Natural killer cell (primary cell): ENCODE results near the gene ZNF438. TPM values are rescaled to one million over a fixed set of nuclear protein-coding genes. Genes with fewer than 3 reads are reported as not detected.

Experiments
- ATAC-seq, 3 donors: fragments of 150-1000 bp in 2 of 3; fragments of 200-7000 bp in 1 of 3; cut with Tn5 transposase; 1 replicate in 1 of 3; 2 replicates in 2 of 3; pipeline ENCODE4 v1.10.0; 2021; ENCODE audit warnings: mild to moderate bottlenecking in 2 of 3, moderate library complexity in 2 of 3
- DNase-seq, 2 donors: peaks; one replicate each; pipeline versions ENCODE4 v3.0.0 to v3.0.0-alpha.2; 2013 to 2021; ENCODE audit warnings: mixed read lengths in 1 of 2
- H3K27ac ChIP-seq: one replicate; pipeline ENCODE4 v1.5.1; 2013; ENCODE audit warnings: mild to moderate bottlenecking, low read length
- H3K27me3 ChIP-seq: one replicate; pipeline ENCODE4 v1.6.1; 2013; ENCODE audit warnings: low read length; ENCODE audit not compliant: control insufficient read depth, insufficient read depth
- H3K36me3 ChIP-seq: one replicate; pipeline ENCODE4 v1.6.1; 2013; ENCODE audit warnings: low read length; ENCODE audit not compliant: control insufficient read depth, insufficient read depth
- H3K4me1 ChIP-seq: one replicate; pipeline ENCODE4 v1.6.1; 2013; ENCODE audit warnings: low read length; ENCODE audit not compliant: control insufficient read depth, insufficient read depth
- H3K4me3 ChIP-seq: one replicate; pipeline ENCODE4 v1.5.1; 2013; ENCODE audit warnings: low read length
- H3K9me3 ChIP-seq: one replicate; pipeline ENCODE4 v1.6.1; 2013; ENCODE audit warnings: low read length; ENCODE audit not compliant: control insufficient read depth, insufficient read depth
- H3K27ac Mint-ChIP-seq, 2 donors: one replicate each; pipeline ENCODE4 v1.8.0; 2022; ENCODE audit warnings: mild to moderate bottlenecking in 2 of 2, mixed read lengths in 2 of 2, moderate library complexity in 1 of 2
- H3K27me3 Mint-ChIP-seq, 2 donors: one replicate each; pipeline ENCODE4 v1.8.0; 2022; ENCODE audit warnings: low read depth in 2 of 2, mixed read lengths in 2 of 2
- H3K36me3 Mint-ChIP-seq: one replicate; pipeline ENCODE4 v1.8.0; 2022; ENCODE audit warnings: mixed read lengths
- H3K4me1 Mint-ChIP-seq, 2 donors: one replicate each; pipeline ENCODE4 v1.8.0; 2022; ENCODE audit warnings: mixed read lengths in 2 of 2
- H3K4me3 Mint-ChIP-seq: one replicate; pipeline ENCODE4 v1.8.0; 2022; ENCODE audit warnings: mild to moderate bottlenecking, moderate library complexity, mixed read lengths
- H3K9me3 Mint-ChIP-seq, 2 donors: one replicate each; pipeline ENCODE4 v1.8.0; 2022; ENCODE audit warnings: mixed read lengths in 2 of 2
- WGBS: methylation state at CpG from one replicate; pipeline ENCODE4 v1.1.7; 2013; ENCODE audit warnings: missing lambda C conversion rate; ENCODE audit not compliant: insufficient coverage; 5-methylcytosine and 5-hydroxymethylcytosine counted together
- intact Hi-C: fragments of 100-400 bp; cut with micrococcal nuclease; formaldehyde crosslinking; loops from one replicate; pipeline ENCODE4 v1.14.2; 2022
- total RNA-seq, 4 donors: library from RNA; stranded (reverse); fragments of 120-200 nt in 1 of 4; gene quantifications; one replicate each; pipeline versions ENCODE4 v1.2.3 to v1.2.4, GENCODE V29; 2013 to 2022
- TF ChIP-seq, protein P1 (sequence below): fragments of 200-600 bp; IDR thresholded peaks from one replicate; pipeline ENCODE4 v1.8.0; 2022; ENCODE audit warnings: antibody characterized with exemption

Gene ZNF438
- total RNA-seq, 3 donors from 2014 or later (not counting 1 experiment from before 2014, with no cell fraction given), result 2.2 to 3.7 (median 3.7) TPM

DNA sequence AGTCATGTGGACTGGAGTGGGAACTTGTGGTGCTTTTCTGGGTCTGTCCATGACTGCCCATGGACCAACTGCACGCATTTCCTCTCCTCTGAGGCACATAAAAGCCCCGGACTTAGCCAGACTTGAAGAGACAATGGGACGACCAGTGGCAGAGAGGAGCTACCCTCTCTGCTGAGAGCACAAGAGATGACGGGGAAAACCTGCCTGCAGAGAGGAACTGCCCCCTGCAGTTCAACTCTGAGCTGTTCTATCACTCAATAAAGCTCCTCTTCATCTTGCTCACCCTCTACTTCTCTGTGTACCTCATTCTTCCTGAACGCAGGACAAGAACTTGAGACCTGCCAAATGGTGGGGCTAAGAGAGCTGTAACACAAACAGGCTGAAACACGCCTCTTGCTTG lies 184.5 kb downstream of the ZNF438 start:
- intact Hi-C loops, result no loop called here
- 91% methylated on average over 6 of the region's 6 CpGs for WGBS
- H3K9me3 Mint-ChIP-seq, result no peaks in the 10 kb centered on the region
- no peaks in the 10 kb centered on the region for H3K4me1 Mint-ChIP-seq
- ATAC-seq (no peak), DNase-seq (peak in 1 of 2 donors; percentile 7)
- H3K36me3 Mint-ChIP-seq, result no peaks in the 10 kb centered on the region
- peaks cover 2% of the 10 kb centered on the region for H3K4me1 ChIP-seq
- no peak overlapping the region for H3K4me3 ChIP-seq
- no peak overlapping the region for H3K4me3 Mint-ChIP-seq
- peaks cover 9% of the 10 kb centered on the region for H3K36me3 ChIP-seq
- no peaks in the 10 kb centered on the region for H3K9me3 ChIP-seq
- no peaks in the 10 kb centered on the region for H3K27me3 Mint-ChIP-seq
- no peak overlapping the region for H3K27ac Mint-ChIP-seq
- no peak overlapping the region for H3K27ac ChIP-seq
- H3K27me3 ChIP-seq, result no peaks in the 10 kb centered on the region
- TF ChIP-seq, protein P1, sequence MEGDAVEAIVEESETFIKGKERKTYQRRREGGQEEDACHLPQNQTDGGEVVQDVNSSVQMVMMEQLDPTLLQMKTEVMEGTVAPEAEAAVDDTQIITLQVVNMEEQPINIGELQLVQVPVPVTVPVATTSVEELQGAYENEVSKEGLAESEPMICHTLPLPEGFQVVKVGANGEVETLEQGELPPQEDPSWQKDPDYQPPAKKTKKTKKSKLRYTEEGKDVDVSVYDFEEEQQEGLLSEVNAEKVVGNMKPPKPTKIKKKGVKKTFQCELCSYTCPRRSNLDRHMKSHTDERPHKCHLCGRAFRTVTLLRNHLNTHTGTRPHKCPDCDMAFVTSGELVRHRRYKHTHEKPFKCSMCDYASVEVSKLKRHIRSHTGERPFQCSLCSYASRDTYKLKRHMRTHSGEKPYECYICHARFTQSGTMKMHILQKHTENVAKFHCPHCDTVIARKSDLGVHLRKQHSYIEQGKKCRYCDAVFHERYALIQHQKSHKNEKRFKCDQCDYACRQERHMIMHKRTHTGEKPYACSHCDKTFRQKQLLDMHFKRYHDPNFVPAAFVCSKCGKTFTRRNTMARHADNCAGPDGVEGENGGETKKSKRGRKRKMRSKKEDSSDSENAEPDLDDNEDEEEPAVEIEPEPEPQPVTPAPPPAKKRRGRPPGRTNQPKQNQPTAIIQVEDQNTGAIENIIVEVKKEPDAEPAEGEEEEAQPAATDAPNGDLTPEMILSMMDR, result no peak

DNA sequence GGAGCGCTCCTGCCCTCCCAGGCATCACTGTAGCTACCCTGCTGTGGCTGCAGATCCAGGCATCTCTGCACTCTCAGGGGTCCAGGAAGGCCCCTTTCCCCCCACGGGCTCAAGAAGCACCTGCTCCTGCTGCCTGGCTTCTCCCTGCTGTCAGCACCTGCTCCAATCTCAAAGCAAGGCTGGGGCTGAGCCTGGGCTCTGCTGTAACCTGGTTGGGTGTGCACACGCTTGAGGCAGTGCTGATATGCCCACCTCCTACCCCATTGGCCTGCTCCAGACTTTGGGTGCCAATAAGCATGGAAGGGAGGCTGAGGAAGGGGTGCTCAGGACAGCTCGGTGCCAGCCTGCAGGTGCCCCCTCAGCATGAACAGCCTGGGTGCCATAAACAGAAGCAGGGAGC lies 185.0 kb downstream of the ZNF438 start:
- intact Hi-C loops, result no loop called here
- no peaks in the 10 kb centered on the region for H3K27me3 Mint-ChIP-seq
- H3K9me3 Mint-ChIP-seq, result no peaks in the 10 kb centered on the region
- Histone ChIP-seq H3K4me1 (peaks cover under 1% of the 10 kb centered on the region), H3K9me3 (no peaks in the 10 kb centered on the region), H3K36me3 (peaks cover 9% of the 10 kb centered on the region), H3K27ac (no peak overlapping the region), H3K4me3 (no peak overlapping the region), H3K27me3 (no peaks in the 10 kb centered on the region)
- no peak for ATAC-seq
- WGBS, result 75% methylated on average over 4 of the region's 4 CpGs
- DNase-seq, result no peak
- no peaks in the 10 kb centered on the region for H3K36me3 Mint-ChIP-seq
- TF ChIP-seq, protein P1, result no peak
- H3K4me3 Mint-ChIP-seq, result no peak overlapping the region
- H3K4me1 Mint-ChIP-seq, result no peaks in the 10 kb centered on the region
- no peak overlapping the region for H3K27ac Mint-ChIP-seq

DNA sequence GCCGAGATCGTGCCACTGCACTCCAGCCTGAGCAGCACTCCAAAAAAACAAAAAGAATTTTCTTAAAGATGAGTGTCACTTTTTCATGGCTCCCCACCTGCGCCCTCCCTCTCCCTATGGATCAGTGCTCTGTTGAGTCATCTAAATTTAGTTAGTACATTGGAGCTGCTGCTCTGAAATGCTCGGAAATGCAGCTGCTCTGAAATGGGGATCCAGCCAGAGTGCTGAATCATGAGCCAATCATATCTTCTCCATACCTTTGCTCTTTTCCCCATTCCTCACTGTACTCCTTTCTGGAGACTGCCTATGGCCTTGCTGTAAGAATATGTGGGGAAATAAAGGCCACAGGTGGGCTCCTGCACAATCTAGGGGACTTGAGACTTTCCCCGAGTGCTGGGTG lies 188.8 kb downstream of the ZNF438 start:
- no peaks in the 10 kb centered on the region for H3K9me3 Mint-ChIP-seq
- H3K4me1 ChIP-seq, result no peaks in the 10 kb centered on the region
- H3K4me1 Mint-ChIP-seq, result no peaks in the 10 kb centered on the region
- H3K36me3 ChIP-seq, result peaks cover 3% of the 10 kb centered on the region
- no peaks in the 10 kb centered on the region for H3K27me3 ChIP-seq
- H3K36me3 Mint-ChIP-seq, result no peaks in the 10 kb centered on the region
- no peak overlapping the region for H3K4me3 ChIP-seq
- DNase-seq, result no peak
- no peak overlapping the region for H3K4me3 Mint-ChIP-seq
- ATAC-seq, result no peak
- TF ChIP-seq, protein P1, result no peak
- intact Hi-C loops, result no loop called here
- WGBS, result 96% methylated on average over 5 of the region's 5 CpGs
- no peak overlapping the region for H3K27ac Mint-ChIP-seq
- no peaks in the 10 kb centered on the region for H3K27me3 Mint-ChIP-seq
- no peaks in the 10 kb centered on the region for H3K9me3 ChIP-seq
- H3K27ac ChIP-seq, result no peak overlapping the region

DNA sequence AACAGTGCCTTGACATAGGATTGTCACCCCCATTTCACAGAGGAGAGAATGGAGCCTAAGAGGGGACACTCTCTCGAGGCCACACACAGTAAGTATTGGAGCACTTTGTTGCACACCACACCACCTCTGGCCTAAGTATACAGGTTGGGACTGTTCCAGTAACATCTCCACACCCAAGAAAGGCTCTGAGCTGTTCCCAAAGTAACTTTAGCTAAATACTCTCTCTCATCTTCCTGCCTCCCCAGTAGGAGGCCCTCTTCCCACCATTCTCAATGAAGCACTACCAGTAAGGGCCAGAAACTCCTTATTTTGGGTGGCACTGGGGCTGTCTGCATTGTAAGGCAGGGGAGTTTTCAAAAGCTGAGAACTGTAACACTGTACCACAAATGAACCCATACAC lies 189.5 kb downstream of the ZNF438 start:
- TF ChIP-seq, protein P1, result no peak
- intact Hi-C loops, result no loop called here
- no peak overlapping the region for H3K4me3 Mint-ChIP-seq

More for the DNA sequence above, 189.5 kb downstream of the ZNF438 start:
- Histone ChIP-seq H3K9me3 (no peaks in the 10 kb centered on the region), H3K4me1 (no peaks in the 10 kb centered on the region), H3K36me3 (peaks cover 3% of the 10 kb centered on the region), H3K4me3 (no peak overlapping the region), H3K27ac (no peak overlapping the region), H3K27me3 (no peaks in the 10 kb centered on the region)
- ATAC-seq (no peak), DNase-seq (no peak)
- H3K27me3 Mint-ChIP-seq, result no peaks in the 10 kb centered on the region
- no peak overlapping the region for H3K27ac Mint-ChIP-seq
- WGBS, result 92% methylated on average over 1 of the region's 1 CpG
- no peaks in the 10 kb centered on the region for H3K4me1 Mint-ChIP-seq
- H3K9me3 Mint-ChIP-seq, result no peaks in the 10 kb centered on the region
- no peaks in the 10 kb centered on the region for H3K36me3 Mint-ChIP-seq
